Right renal pelvis (tissue), 4 donors: ENCODE data around the gene PPP2R5C. TPM values are rescaled to one million over a fixed set of nuclear protein-coding genes. Genes with fewer than 3 reads are reported as not detected.

ENCODE experiments used
- DNase-seq, 4 donors: peaks; one replicate each; pipeline ENCODE4 v3.0.0-alpha.2; 2013; ENCODE audit warnings: low read depth in 4 of 4, low spot score in 3 of 4, missing footprints in 1 of 4
- polyA plus RNA-seq, 4 donors: library from polyadenylated mRNA; unstranded; fragments of 120-200 nt; gene quantifications; one replicate each; pipeline ENCODE4 v1.2.1, GENCODE V29; 2013; ENCODE audit not compliant: insufficient read length in 4 of 4

PPP2R5C gene
- polyA plus RNA-seq, 4 donors: 99.3 to 119 (median 117) TPM

- no peak for DNase-seq
Measured at GRCh38 chr14:101905614-101906013, 144.1 kb downstream of the PPP2R5C start.

DNA sequence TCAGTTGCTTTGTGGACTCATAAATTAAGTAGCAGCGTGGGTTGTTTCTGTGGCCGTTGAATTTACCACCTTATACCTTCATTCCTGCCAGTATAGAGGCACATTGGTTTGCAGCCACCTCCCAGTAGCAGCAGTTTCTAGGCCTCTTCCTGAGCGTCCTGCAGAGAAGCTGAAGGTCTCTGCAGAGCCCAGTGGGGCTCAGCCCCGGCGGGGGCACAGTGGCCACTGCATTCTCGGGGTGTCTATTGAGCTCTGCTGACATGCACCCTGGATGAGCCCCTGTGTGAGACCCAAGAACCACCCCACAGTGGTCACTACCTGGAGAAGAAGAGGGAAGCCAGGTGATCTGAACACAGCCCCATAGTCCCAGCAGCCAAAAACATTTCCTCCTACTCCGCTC is 145.1 kb downstream of the PPP2R5C start:
- DNase-seq: no peak

DNA sequence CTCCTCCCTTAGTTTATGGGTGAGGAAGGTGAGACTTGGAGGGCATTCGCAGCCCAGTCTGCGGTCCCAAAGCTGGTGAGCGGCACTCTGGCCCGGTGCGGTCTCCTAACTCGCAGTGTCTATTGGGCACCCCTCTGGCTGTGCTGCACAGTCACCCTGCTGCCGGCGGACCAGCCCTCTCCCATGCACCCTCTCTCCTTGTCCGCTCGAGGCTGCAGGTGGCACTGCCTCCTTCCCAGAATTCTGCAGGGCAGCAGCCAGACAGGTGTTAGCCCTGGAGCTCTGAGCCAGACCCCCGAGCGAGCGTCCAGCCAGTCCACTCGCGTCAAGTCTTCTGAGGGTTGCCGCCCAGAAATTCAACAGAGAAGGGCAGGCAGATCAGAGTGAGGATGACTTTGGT is 146.1 kb downstream of the PPP2R5C start:
- no peak for DNase-seq

DNA sequence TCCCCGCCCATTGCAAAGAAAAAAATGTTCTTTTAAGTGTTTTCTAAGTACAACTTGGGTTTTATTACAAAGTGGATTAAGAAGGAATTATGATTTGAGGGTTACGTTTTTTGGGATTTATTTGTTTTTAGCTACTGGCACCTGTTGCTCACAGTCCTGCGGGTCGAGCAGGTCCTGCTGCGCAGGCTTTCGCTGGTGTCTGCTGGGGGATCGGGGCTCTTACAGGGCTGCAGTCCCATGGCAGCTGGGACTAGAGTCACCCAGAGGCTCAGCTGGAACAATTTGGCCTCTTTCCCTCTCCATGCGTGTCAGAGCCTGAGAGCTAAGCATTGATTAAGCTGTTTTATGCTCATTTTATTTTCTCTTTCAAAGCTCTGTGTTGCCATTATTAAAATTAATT is 147.3 kb downstream of the PPP2R5C start:
- DNase-seq: no peak

DNA sequence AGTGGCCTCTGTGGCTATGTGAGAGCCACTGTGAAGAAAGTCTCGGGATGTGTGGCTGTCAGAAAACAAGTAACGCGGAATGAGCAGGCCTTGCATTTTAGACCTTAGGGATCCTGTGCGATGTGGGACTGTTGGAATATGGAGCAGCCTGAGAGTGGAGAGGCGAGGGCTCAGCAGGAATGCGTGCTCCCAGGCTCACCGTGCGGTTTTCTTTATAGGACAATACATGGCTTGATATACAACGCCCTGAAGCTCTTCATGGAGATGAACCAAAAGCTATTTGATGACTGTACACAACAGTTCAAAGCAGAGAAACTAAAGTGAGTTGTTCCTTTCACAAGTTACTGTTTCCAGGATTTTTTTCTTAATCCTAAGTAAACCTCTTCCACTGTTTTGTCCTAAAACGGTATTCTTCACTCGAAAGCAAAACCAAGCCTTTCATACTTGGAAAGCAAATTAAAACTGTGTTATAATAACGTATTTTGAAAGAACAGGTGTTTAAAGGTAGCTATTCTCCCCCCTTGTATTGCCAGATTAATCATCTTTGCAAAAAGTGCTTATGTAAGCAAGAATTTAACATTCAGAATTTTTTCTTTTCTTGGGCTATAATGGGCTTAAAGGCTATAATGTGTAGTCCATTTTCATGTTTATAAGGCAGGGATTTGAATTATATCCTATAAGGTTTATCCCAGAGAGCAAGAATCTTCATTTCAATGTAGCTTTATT is 148.0 kb downstream of the PPP2R5C start:
- no peak for DNase-seq

GRCh38 chr14:101912841-101913240 is 151.3 kb downstream of the PPP2R5C start:
- no peak for DNase-seq

GRCh38 chr14:101914083-101914482 is 152.6 kb downstream of the PPP2R5C start:
- no peak for DNase-seq

- DNase-seq: no peak
Measured at GRCh38 chr14:101915871-101916815, 154.6 kb downstream of the PPP2R5C start.

DNA sequence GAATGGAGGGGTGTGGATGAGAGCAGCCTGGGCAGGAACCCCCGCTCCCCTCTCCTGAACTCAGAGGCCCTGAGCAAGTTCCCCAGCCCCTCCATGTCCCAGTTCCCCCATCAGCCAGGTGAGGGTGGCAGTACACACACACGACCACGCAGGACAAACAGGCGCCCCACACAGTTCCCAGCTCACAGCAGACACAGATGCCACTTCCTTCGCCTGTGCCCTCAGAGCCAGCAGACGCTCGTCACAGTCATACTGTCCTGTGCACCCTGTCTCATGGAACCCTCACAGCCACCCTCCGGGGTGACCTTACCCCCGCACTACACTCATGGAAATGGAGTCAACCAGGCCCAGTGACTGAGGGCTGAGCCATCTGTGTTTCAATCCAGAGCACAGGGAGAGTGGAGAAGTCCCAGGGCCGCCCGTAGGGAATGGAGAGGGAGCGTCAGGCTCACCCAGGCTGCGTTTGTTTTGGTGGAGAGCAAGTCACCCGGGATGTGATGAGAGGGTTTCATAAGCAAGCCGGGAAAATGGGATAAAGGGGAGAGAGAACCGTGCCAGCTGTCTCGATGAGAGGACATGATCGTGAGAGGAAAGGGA is 155.4 kb downstream of the PPP2R5C start:
- no peak for DNase-seq

GRCh38 chr14:101917413-101918017 is 156.0 kb downstream of the PPP2R5C start:
- no peak for DNase-seq

DNA sequence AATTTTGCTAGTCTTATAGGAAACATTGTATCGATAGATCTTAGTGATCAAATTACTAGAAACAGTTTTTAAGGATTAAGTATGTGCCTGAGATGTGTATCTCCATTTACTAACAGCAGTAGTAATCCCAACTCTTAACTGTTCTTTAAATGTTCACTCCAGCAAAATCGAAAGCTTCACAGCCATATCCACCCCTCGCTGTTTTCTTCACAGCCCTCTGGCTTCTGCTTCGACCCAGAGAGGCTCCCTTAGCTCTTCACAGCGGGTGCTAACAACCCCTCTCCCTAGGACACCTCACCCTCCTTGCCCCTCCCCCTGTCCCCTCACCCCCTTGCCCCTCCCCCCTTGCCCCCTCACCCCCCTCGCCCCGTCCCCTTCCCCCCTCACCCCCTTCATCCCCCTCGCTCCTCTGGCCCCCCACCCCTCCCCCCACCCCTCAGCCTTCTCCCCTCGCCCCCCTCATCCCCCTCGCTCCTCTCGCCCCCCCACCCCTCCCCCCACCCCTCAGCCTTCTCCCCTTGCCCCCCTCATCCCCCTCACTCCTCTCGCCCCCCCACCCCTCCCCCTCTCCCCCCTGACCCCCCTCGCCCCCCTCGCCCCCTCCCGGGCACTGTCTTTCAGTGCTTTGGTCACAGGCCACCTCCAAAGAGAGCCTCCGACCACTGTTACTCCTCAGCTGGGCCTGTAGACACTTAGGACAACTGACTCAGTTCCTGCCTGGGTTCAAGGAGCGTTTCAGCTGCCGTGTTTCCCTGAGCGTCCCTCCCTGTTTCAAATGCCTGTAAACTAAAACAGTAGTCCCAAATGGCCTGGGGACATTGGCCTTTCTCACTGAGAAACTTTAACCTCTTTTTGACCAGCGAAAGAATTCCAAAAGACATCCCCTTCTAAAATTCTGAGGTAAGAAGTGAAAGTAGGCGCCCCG is 156.8 kb downstream of the PPP2R5C start:
- DNase-seq: no peak

GRCh38 chr14:101920271-101920670 is 158.8 kb downstream of the PPP2R5C start:
- DNase-seq: no peak

GRCh38 chr14:101922866-101923265 is 161.4 kb downstream of the PPP2R5C start:
- no peak for DNase-seq

- DNase-seq: no peak
Measured at GRCh38 chr14:101925152-101925551, 163.6 kb downstream of the PPP2R5C start.

DNA sequence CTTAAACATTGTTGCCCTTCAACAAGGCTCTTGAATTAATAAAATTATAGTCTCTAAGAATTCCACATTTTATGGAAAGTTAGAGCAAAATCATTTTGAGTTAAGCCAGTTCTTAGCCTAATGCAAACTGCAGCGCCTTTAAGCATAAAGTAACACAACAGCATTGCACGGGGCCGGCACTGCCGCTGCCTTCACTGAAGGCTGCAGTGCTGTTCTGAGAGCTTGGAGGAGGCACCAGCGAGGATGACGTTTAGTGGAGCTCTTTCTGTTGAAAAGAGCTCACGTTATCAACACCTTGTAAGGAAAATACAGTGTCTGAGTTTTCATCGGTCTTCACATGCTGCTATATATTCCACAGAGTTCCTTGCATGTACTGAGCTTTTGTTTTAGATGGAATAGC is 164.6 kb downstream of the PPP2R5C start:
- no peak for DNase-seq

- DNase-seq: no peak
Measured at GRCh38 chr14:101926620-101927019, 165.1 kb downstream of the PPP2R5C start.

- peak in 1 of 4 donors; percentile 51 for DNase-seq
Measured at GRCh38 chr14:101927859-101928258, 166.3 kb downstream of the PPP2R5C start.

GRCh38 chr14:101928415-101928841 is 166.9 kb downstream of the PPP2R5C start:
- DNase-seq: no peak

DNA sequence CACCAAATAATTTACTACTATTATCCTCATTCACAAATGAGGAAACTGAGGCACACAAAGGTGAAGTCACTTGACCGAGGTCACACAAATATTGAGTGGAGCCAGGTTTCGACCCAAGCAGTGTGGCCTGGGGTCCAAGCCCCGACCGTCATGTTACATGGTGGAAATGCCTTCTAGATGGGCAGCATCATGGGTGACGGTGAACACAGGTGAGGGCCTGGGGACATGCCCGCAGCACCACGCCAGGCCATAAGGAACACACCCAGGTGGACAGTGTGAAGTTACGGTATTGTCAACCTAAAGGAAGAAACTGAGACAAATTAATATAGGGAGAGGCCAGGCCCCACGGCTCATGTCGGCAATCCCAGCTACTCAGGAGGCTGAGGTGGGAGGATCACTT is 167.6 kb downstream of the PPP2R5C start:
- DNase-seq: no peak

GRCh38 chr14:101929946-101930345 is 168.4 kb downstream of the PPP2R5C start:
- no peak for DNase-seq
